HepG2 (cell line): ENCODE measurements around the gene IFT43. TPM values are rescaled to one million over a fixed set of nuclear protein-coding genes. Genes with fewer than 3 reads are reported as not detected.

Source experiments
- ARID2 ChIP-seq: sonication (generic); formaldehyde crosslinking; IDR thresholded peaks from 2 replicates; pipeline ENCODE4 v1.8.1; 2022; ENCODE audit warnings: mild to moderate bottlenecking, missing genetic modification reagents, borderline replicate concordance
- CC2D1A ChIP-seq: sonication (generic); formaldehyde crosslinking; IDR thresholded peaks from 2 replicates; pipeline ENCODE4 v1.8.1; 2023; ENCODE audit warnings: mild to moderate bottlenecking, missing genetic modification reagents
- KDM6A ChIP-seq: IDR thresholded peaks from 2 replicates; pipeline ENCODE4 v1.6.1; 2016; ENCODE audit warnings: low read depth
- NONO ChIP-seq, 2 experiments: fragments of 450-650 bp in 1 of 2; sonication (generic) in 1 of 2; formaldehyde crosslinking in 1 of 2; IDR thresholded peaks in 1 of 2; conservative IDR thresholded peaks in 1 of 2; 2 replicates each; pipeline versions ENCODE4 v1.6.1 to v1.8.0; 2017 to 2022; ENCODE audit warnings: mild to moderate bottlenecking in 1 of 2, missing genetic modification reagents in 1 of 2, moderate library complexity in 1 of 2
- ZNF30 ChIP-seq: sonication (generic); formaldehyde crosslinking; IDR thresholded peaks from 2 replicates; pipeline ENCODE4 v1.5.0; 2020; ENCODE audit warnings: mild to moderate bottlenecking, missing genetic modification reagents
- polyA plus RNA-seq, 8 experiments: library from polyadenylated mRNA; depleted of rRNA in 3 of 8; stranded (reverse) in 7 of 8; unstranded in 1 of 8; fragments of >200 nt; fragmentation: Illumina TruSeq in 4 of 8; extraction: Trizol in 4 of 8; gene quantifications; 2 replicates each; pipeline versions ENCODE4 v1.2.1 to v1.2.3, GENCODE V29; 2011 to 2016; ENCODE audit warnings: low read depth in 4 of 8, missing spikeins in 1 of 8, mixed read lengths in 1 of 8; ENCODE audit not compliant: insufficient read depth in 1 of 8
- total RNA-seq, 5 experiments: library from RNA; depleted of rRNA; stranded (reverse); fragments of >200 nt; fragmentation: Illumina TruSeq; extraction: Trizol; gene quantifications; 2 replicates each; pipeline ENCODE4 v1.2.3, GENCODE V29; 2016; ENCODE audit warnings: low read depth in 1 of 5
- TF ChIP-seq, protein P1 (sequence below): sonication (generic); formaldehyde crosslinking; IDR thresholded peaks from 2 replicates; pipeline ENCODE4 v1.4.0; 2020; ENCODE audit warnings: mild to moderate bottlenecking, missing genetic modification reagents
- TF ChIP-seq, protein P2 (sequence below): sonication (generic); formaldehyde crosslinking; IDR thresholded peaks from 2 replicates; pipeline ENCODE4 v1.4.0; 2020; ENCODE audit warnings: missing genetic modification reagents; ENCODE audit errors: not compliant biosample characterization
- TF ChIP-seq, protein P3 (sequence below), 2 experiments: fragments of 450-650 bp in 1 of 2; sonication (generic) in 1 of 2; formaldehyde crosslinking in 1 of 2; IDR thresholded peaks; 2 replicates each; pipeline versions ENCODE4 v1.6.1 to v1.8.0; 2016 to 2022; ENCODE audit warnings: antibody characterized with exemption in 1 of 2, mild to moderate bottlenecking in 1 of 2, missing genetic modification reagents in 1 of 2

Gene IFT43
- total and polyA plus RNA-seq, 2 of the 13 experiments (the other 11 are each of a cell fraction or from before 2014, with no cell fraction given), result 0.15 to 0.55 TPM

DNA sequence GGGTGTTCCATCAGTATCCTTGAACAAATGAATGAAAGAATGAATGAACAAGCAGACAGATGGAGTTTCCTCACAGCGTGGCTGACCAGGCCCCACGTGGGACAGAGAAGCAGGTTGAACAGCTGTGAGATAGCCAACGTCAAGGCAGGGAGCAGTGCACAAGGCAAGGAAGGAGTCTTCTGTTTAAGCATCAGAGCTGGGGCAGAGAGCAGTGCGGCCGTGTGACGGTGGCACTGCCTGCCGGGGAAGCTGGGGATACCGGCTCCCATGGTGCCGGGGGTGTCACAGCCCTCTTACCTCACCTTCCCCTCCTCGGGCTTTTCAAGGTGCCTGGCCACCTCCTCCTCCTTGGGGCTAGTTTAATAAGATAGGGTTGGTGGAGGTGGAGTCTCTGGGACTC is 92.9 kb downstream of the IFT43 start (continued):
- TF ChIP-seq, protein P1, sequence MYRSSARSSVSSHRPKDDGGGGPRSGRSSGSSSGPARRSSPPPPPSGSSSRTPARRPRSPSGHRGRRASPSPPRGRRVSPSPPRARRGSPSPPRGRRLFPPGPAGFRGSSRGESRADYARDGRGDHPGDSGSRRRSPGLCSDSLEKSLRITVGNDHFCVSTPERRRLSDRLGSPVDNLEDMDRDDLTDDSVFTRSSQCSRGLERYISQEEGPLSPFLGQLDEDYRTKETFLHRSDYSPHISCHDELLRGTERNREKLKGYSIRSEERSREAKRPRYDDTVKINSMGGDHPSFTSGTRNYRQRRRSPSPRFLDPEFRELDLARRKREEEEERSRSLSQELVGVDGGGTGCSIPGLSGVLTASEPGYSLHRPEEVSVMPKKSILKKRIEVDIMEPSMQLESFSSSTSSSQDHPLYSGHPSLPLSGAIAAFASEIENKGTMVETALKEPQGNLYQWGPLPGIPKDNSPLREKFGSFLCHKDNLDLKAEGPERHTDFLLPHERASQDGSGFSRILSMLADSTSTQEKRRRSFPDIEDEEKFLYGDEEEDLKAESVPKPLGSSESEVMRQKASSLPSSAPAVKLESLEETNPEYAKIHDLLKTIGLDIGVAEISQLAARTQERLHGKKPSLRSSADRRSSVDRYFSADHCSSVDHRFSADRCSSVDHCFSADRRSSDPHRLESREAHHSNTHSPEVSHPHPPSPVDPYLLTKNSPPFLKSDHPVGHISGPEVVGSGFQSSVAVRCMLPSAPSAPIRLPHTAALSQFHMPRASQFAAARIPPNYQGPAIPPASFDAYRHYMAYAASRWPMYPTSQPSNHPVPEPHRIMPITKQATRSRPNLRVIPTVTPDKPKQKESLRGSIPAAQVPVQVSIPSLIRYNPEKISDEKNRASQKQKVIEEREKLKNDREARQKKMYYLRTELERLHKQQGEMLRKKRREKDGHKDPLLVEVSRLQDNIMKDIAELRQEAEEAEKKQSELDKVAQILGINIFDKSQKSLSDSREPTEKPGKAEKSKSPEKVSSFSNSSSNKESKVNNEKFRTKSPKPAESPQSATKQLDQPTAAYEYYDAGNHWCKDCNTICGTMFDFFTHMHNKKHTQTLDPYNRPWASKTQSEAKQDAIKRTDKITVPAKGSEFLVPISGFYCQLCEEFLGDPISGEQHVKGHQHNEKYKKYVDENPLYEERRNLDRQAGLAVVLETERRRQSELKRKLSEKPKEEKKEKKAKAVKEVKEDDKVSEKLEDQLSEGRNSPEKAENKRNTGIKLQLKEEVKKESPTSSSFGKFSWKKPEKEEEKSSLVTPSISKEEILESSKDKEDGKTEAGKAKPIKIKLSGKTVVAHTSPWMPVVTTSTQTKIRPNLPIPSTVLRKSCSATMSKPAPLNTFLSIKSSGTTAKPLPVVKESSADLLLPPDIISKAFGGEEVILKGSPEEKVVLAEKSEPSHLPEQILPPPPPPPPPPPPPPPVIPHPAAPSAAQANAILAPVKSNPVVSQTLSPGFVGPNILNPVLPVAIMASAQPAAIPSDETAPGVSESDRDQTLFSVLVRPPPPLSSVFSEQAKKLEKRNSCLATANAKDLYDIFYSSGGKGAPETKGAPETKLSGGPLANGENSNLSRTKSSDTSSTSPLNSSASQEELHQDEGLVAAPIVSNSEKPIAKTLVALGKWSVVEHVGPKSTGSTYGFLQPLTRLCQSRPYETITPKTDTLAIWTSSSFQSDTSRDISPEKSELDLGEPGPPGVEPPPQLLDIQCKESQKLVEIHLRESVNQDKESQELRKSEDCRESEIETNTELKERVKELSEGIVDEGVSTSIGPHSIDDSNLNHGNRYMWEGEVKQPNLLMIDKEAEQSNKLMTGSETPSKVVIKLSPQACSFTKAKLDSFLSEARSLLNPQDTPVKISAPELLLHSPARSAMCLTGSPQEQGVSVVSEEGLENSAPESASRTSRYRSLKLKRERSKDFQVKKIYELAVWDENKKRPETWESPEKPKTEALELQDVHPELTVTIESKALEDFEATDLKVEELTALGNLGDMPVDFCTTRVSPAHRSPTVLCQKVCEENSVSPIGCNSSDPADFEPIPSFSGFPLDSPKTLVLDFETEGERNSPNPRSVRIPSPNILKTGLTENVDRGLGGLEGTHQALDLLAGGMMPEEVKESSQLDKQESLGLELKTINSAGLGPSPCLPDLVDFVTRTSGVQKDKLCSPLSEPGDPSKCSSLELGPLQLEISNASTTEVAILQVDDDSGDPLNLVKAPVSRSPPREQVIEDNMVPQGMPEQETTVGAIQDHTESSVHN (CRISPR knock-in tag), result no peak
- TF ChIP-seq CC2D1A (CRISPR knock-in tag) (no peak), NONO (IDR thresholded peaks at IDR 0.05) (no peak), NONO (CRISPR knock-in tag; conservative IDR thresholded peaks at IDR 0.05) (no peak), ZNF30 (CRISPR knock-in tag) (no peak), ARID2 (CRISPR knock-in tag) (no peak), KDM6A (CRISPR knock-in tag) (no peak)
- TF ChIP-seq, protein P2, sequence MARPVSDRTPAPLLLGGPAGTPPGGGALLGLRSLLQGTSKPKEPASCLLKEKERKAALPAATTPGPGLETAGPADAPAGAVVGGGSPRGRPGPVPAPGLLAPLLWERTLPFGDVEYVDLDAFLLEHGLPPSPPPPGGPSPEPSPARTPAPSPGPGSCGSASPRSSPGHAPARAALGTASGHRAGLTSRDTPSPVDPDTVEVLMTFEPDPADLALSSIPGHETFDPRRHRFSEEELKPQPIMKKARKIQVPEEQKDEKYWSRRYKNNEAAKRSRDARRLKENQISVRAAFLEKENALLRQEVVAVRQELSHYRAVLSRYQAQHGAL (CRISPR knock-in tag), result no peak
- TF ChIP-seq, protein P3, sequence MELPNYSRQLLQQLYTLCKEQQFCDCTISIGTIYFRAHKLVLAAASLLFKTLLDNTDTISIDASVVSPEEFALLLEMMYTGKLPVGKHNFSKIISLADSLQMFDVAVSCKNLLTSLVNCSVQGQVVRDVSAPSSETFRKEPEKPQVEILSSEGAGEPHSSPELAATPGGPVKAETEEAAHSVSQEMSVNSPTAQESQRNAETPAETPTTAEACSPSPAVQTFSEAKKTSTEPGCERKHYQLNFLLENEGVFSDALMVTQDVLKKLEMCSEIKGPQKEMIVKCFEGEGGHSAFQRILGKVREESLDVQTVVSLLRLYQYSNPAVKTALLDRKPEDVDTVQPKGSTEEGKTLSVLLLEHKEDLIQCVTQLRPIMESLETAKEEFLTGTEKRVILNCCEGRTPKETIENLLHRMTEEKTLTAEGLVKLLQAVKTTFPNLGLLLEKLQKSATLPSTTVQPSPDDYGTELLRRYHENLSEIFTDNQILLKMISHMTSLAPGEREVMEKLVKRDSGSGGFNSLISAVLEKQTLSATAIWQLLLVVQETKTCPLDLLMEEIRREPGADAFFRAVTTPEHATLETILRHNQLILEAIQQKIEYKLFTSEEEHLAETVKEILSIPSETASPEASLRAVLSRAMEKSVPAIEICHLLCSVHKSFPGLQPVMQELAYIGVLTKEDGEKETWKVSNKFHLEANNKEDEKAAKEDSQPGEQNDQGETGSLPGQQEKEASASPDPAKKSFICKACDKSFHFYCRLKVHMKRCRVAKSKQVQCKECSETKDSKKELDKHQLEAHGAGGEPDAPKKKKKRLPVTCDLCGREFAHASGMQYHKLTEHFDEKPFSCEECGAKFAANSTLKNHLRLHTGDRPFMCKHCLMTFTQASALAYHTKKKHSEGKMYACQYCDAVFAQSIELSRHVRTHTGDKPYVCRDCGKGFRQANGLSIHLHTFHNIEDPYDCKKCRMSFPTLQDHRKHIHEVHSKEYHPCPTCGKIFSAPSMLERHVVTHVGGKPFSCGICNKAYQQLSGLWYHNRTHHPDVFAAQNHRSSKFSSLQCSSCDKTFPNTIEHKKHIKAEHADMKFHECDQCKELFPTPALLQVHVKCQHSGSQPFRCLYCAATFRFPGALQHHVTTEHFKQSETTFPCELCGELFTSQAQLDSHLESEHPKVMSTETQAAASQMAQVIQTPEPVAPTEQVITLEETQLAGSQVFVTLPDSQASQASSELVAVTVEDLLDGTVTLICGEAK (IDR thresholded peaks at IDR 0.05), result no peak
- TF ChIP-seq, protein P3 (CRISPR knock-in tag; IDR thresholded peaks at IDR 0.05), result no peak
